Chondrocyte (in vitro differentiated cells): ENCODE measurements around the gene MTHFD2L. TPM values are rescaled to one million over a fixed set of nuclear protein-coding genes. Genes with fewer than 3 reads are reported as not detected.
"Not testable (repeated sequence)": the region's sequence is repeated elsewhere in the genome, so short reads cannot be mapped to it uniquely, and the experiment has no call there.

Source experiments
- DNase-seq: peaks from one replicate; pipeline ENCODE4 v3.0.0; 2021; ENCODE audit warnings: mixed read lengths, low spot score
- H3K27ac Mint-ChIP-seq: one replicate; pipeline ENCODE4 v1.8.0; 2021; ENCODE audit warnings: mild to moderate bottlenecking, moderate library complexity, mixed read lengths; ENCODE audit not compliant: unreplicated experiment
- H3K27me3 Mint-ChIP-seq: 2 replicates; pipeline ENCODE4 v1.8.0; 2021; ENCODE audit warnings: low read depth, mixed read lengths
- H3K36me3 Mint-ChIP-seq: 2 replicates; pipeline ENCODE4 v1.8.0; 2021; ENCODE audit warnings: low read depth, mixed read lengths
- H3K4me1 Mint-ChIP-seq: 2 replicates; pipeline ENCODE4 v1.8.0; 2021; ENCODE audit warnings: low read depth, mild to moderate bottlenecking, mixed read lengths
- H3K4me3 Mint-ChIP-seq: one replicate; pipeline ENCODE4 v1.8.0; 2021; ENCODE audit warnings: mild to moderate bottlenecking, moderate library complexity, mixed read lengths; ENCODE audit not compliant: unreplicated experiment
- H3K9me3 Mint-ChIP-seq: 2 replicates; pipeline ENCODE4 v1.8.0; 2021; ENCODE audit warnings: low read depth, mixed read lengths
- CTCF ChIP-seq: fragments of 200-600 bp; sonication (generic); IDR thresholded peaks from 2 replicates; pipeline ENCODE4 v1.5.0; 2021; ENCODE audit warnings: antibody characterized with exemption, mild to moderate bottlenecking, moderate library complexity
- total RNA-seq: library from RNA; stranded (reverse); gene quantifications from 3 replicates; pipeline ENCODE4 v1.2.1, GENCODE V29; 2021

Gene MTHFD2L
- total RNA-seq, 1 donor from 2014 or later = 6.6 TPM

GRCh38 chr4:74331944-74332343 lies 174.0 kb downstream of the MTHFD2L start:
- Mint-ChIP-seq H3K4me3 (no peak overlapping the region), H3K36me3 (no peaks in the 10 kb centered on the region), H3K4me1 (peaks cover 7% of the 10 kb centered on the region), H3K27me3 (peaks cover 19% of the 10 kb centered on the region), H3K9me3 (peaks cover 5% of the 10 kb centered on the region), H3K27ac (no peak overlapping the region)
- no peak for DNase-seq
- no peak for TF ChIP-seq CTCF

- Mint-ChIP-seq H3K4me3 (no peak overlapping the region), H3K36me3 (no peaks in the 10 kb centered on the region), H3K9me3 (no peaks in the 10 kb centered on the region), H3K27me3 (peaks cover 24% of the 10 kb centered on the region), H3K4me1 (no peaks in the 10 kb centered on the region), H3K27ac (no peak overlapping the region)
- no peak for TF ChIP-seq CTCF
- DNase-seq = no peak
These were observed 176.7 kb downstream of the MTHFD2L start for GRCh38 chr4:74334636-74335035.

GRCh38 chr4:74335341-74336021 lies 177.6 kb downstream of the MTHFD2L start:
- H3K4me1 Mint-ChIP-seq = no peaks in the 10 kb centered on the region
- no peak for DNase-seq
- peaks cover 4% of the 10 kb centered on the region for H3K9me3 Mint-ChIP-seq
- TF ChIP-seq CTCF = no peak
- H3K4me3 Mint-ChIP-seq = no peak overlapping the region
- no peaks in the 10 kb centered on the region for H3K36me3 Mint-ChIP-seq
- no peak overlapping the region for H3K27ac Mint-ChIP-seq
- H3K27me3 Mint-ChIP-seq = peaks cover 25% of the 10 kb centered on the region

- Mint-ChIP-seq H3K27ac (no peak overlapping the region), H3K9me3 (peaks cover 21% of the 10 kb centered on the region), H3K36me3 (peaks cover 5% of the 10 kb centered on the region), H3K4me3 (no peak overlapping the region), H3K4me1 (no peaks in the 10 kb centered on the region), H3K27me3 (peaks cover 27% of the 10 kb centered on the region)
- no peak for TF ChIP-seq CTCF
- no peak for DNase-seq
These were observed 180.9 kb downstream of the MTHFD2L start for GRCh38 chr4:74338792-74339333.

GRCh38 chr4:74339501-74339900 lies 181.6 kb downstream of the MTHFD2L start:
- peaks cover 26% of the 10 kb centered on the region for H3K9me3 Mint-ChIP-seq
- no peak overlapping the region for H3K4me3 Mint-ChIP-seq
- no peaks in the 10 kb centered on the region for H3K4me1 Mint-ChIP-seq
- H3K36me3 Mint-ChIP-seq = peaks cover 7% of the 10 kb centered on the region
- peaks cover 21% of the 10 kb centered on the region for H3K27me3 Mint-ChIP-seq
- no peak for TF ChIP-seq CTCF
- no peak for DNase-seq
- H3K27ac Mint-ChIP-seq = no peak overlapping the region

GRCh38 chr4:74340421-74340820 lies 182.5 kb downstream of the MTHFD2L start:
- peaks cover 34% of the 10 kb centered on the region for H3K9me3 Mint-ChIP-seq

More at GRCh38 chr4:74340421-74340820, 182.5 kb downstream of the MTHFD2L start:
- H3K36me3 Mint-ChIP-seq, DNase-seq, H3K27ac Mint-ChIP-seq, H3K4me1 Mint-ChIP-seq, H3K4me3 Mint-ChIP-seq: not testable (repeated sequence)
- peaks cover 25% of the 10 kb centered on the region for H3K27me3 Mint-ChIP-seq
